Activated B cell treated with CpG ODN at 0.5 μM for 24 hours (primary cell): ENCODE measurements around the gene VSTM5. TPM values are rescaled to one million over a fixed set of nuclear protein-coding genes. Genes with fewer than 3 reads are reported as not detected.

ENCODE experiments used
- ATAC-seq: fragments of 200-7000 bp; cut with Tn5 transposase; one replicate; pipeline ENCODE4 v1.10.0; 2021; ENCODE audit warnings: low read depth, mild to moderate bottlenecking, moderate library complexity
- CTCF ChIA-PET: fragments of 350-600 bp; sonication (Branson Sonifier 250); formaldehyde crosslinking; loops from one replicate; lab custom pipeline; 2021; ENCODE audit warnings: antibody characterized with exemption; lab: Charles Lee
- POLR2A ChIA-PET: fragments of 350-600 bp; sonication (Branson Sonifier 250); formaldehyde crosslinking; loops from one replicate; lab custom pipeline; 2021; ENCODE audit warnings: antibody characterized with exemption; lab: Charles Lee
- DNase-seq: peaks from one replicate; pipeline ENCODE4 v3.0.0; 2022
- H3K27ac Mint-ChIP-seq: one replicate; pipeline ENCODE4 v1.8.0; 2020; ENCODE audit warnings: mixed read lengths
- H3K27me3 Mint-ChIP-seq: one replicate; pipeline ENCODE4 v1.8.0; 2021; ENCODE audit warnings: mixed read lengths
- H3K36me3 Mint-ChIP-seq: one replicate; pipeline ENCODE4 v1.8.0; 2021; ENCODE audit warnings: low read depth, mixed read lengths
- H3K4me1 Mint-ChIP-seq: one replicate; pipeline ENCODE4 v1.8.0; 2021; ENCODE audit warnings: mixed read lengths
- H3K4me3 Mint-ChIP-seq: one replicate; pipeline ENCODE4 v1.8.0; 2020; ENCODE audit warnings: mild to moderate bottlenecking, mixed read lengths
- H3K9me3 Mint-ChIP-seq: one replicate; pipeline ENCODE4 v1.8.0; 2020; ENCODE audit warnings: mixed read lengths
- intact Hi-C: fragments of 100-400 bp; cut with micrococcal nuclease; formaldehyde crosslinking; loops from one replicate; pipeline ENCODE4 v1.15.1; 2024
- total RNA-seq: library from RNA; stranded (reverse); gene quantifications from 2 replicates; pipeline ENCODE4 v1.2.3, GENCODE V29; 2022
- TF ChIP-seq, protein P1 (sequence below): fragments of 200-600 bp; IDR thresholded peaks from one replicate; pipeline ENCODE4 v1.8.0; 2022; ENCODE audit warnings: antibody characterized with exemption, mild to moderate bottlenecking

VSTM5 gene
- total RNA-seq, 1 donor from 2014 or later = not detected

DNA sequence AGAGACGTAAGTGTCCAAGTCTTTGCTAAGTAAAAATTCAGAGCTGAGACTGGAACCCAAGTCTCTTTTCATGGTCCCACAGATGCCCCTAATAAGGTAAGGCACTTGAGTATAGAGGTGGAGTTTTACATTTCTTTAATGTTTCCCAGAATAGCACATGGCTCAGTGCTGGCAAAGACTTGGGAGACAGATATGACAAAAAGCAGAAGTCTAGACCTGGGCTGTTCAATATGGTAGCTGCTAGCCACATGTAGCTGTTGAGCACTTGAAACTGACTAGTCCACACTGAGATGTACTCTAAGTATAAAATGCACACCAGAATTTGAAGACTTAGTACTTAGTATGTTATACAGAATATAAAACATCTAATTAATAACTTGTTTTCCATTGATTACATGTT lies 17.6 kb downstream of the VSTM5 start:
- no peak overlapping the region for H3K4me3 Mint-ChIP-seq
- intact Hi-C loops = no loop called here
- ChIA-PET POLR2A (no interaction called here), CTCF (no interaction called here)
- no peak for ATAC-seq
- no peaks in the 10 kb centered on the region for H3K4me1 Mint-ChIP-seq
- peaks cover 7% of the 10 kb centered on the region for H3K27me3 Mint-ChIP-seq
- TF ChIP-seq, protein P1, sequence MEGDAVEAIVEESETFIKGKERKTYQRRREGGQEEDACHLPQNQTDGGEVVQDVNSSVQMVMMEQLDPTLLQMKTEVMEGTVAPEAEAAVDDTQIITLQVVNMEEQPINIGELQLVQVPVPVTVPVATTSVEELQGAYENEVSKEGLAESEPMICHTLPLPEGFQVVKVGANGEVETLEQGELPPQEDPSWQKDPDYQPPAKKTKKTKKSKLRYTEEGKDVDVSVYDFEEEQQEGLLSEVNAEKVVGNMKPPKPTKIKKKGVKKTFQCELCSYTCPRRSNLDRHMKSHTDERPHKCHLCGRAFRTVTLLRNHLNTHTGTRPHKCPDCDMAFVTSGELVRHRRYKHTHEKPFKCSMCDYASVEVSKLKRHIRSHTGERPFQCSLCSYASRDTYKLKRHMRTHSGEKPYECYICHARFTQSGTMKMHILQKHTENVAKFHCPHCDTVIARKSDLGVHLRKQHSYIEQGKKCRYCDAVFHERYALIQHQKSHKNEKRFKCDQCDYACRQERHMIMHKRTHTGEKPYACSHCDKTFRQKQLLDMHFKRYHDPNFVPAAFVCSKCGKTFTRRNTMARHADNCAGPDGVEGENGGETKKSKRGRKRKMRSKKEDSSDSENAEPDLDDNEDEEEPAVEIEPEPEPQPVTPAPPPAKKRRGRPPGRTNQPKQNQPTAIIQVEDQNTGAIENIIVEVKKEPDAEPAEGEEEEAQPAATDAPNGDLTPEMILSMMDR = no peak
- H3K9me3 Mint-ChIP-seq = no peaks in the 10 kb centered on the region
- H3K36me3 Mint-ChIP-seq = no peaks in the 10 kb centered on the region
- H3K27ac Mint-ChIP-seq = no peak overlapping the region
- no peak for DNase-seq

DNA sequence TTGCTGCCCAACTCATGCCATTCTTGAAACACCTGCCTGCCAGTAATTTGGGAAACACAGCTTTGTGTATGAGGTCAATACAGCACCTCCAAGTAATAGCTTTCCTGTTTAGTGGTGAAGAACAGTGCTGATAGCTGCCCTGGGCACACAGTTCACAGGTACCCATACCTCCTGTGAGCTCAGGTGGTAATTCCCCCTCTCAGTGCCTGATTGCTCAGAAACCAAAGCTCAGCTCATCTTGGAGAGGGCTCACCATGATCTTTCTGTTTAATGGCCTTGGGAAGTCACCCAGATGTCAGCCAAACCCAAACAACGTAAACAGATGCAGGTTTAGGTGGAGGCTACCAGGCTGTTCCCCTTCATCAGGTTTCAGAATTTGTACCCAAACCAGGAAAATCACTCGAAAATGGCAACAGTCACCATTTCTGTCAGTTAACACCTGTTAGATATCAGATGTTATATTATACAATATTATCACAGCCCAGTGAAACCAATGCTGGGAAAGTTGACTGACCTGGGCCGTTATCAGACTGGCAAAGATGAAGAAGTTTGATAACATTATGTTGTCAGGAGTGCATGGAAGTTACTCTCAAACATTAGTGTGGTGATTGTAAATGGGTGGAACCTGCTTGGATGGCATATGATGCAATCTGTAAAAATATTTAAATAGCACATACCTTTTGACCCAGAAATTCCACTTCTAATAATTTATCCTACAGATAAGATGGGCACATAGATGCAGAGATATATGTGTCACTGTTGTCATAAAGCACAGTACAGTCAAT lies 18.9 kb downstream of the VSTM5 start:
- POLR2A ChIA-PET = no interaction called here
- H3K4me3 Mint-ChIP-seq = no peak overlapping the region
- no peaks in the 10 kb centered on the region for H3K4me1 Mint-ChIP-seq
- TF ChIP-seq, protein P1 = no peak
- no peaks in the 10 kb centered on the region for H3K36me3 Mint-ChIP-seq
- intact Hi-C loops = no loop called here
- DNase-seq (no peak), ATAC-seq (no peak)
- peaks cover 7% of the 10 kb centered on the region for H3K27me3 Mint-ChIP-seq
- CTCF ChIA-PET = no interaction called here
- H3K27ac Mint-ChIP-seq = no peak overlapping the region
- H3K9me3 Mint-ChIP-seq = no peaks in the 10 kb centered on the region

DNA sequence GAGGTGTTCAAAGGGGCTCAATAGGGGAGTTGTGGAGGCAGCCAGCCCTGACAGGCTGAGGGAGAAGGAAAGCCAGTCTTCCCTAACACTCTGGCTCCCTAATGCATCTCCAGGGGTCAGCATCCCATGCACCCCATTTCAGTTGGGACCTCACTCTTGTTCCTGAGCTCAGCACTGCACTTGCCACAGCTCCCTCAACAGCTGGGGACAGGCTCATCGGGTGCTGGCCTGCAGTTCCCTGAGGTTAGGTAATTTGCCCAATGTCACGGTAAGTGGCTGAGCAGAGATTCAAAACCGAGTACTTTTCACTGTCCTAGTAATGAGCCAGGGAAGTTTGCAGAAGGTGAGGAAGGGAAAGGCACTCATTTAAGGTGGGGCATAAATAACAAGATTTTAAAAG lies 20.8 kb downstream of the VSTM5 start:
- no peak overlapping the region for H3K4me3 Mint-ChIP-seq
- CTCF ChIA-PET = no interaction called here
- H3K27ac Mint-ChIP-seq = no peak overlapping the region
- no peak for DNase-seq
- no peaks in the 10 kb centered on the region for H3K36me3 Mint-ChIP-seq
- H3K9me3 Mint-ChIP-seq = no peaks in the 10 kb centered on the region
- POLR2A ChIA-PET = no interaction called here
- no peaks in the 10 kb centered on the region for H3K4me1 Mint-ChIP-seq
- TF ChIP-seq, protein P1 = no peak
- intact Hi-C loops = no loop called here
- ATAC-seq = no peak
- H3K27me3 Mint-ChIP-seq = peaks cover 7% of the 10 kb centered on the region

DNA sequence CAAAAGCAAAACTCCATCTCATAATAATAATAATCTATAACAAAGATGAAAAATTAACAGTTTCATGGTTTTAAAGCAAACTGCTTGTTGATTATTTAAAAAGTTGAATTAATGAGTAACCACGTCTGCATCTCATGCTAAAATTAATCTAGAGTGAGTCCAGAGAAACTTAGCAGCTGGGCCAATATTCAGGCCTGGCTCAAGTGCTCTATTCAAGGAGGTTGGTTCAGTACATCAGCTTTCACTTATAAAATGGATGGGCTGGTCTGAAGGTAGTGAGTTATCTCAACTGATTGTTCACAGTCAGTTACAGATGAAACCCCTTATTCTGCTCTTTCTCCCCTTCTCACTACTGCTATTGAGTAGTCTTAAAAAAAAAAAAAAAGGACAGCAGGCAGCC lies 23.1 kb downstream of the VSTM5 start:
- ChIA-PET POLR2A (no interaction called here), CTCF (no interaction called here)
- DNase-seq = no peak
- no peaks in the 10 kb centered on the region for H3K4me1 Mint-ChIP-seq
- no peak for ATAC-seq
- H3K4me3 Mint-ChIP-seq = no peak overlapping the region
- H3K27ac Mint-ChIP-seq = no peak overlapping the region
- H3K36me3 Mint-ChIP-seq = no peaks in the 10 kb centered on the region
- TF ChIP-seq, protein P1 = no peak
- intact Hi-C loops = no loop called here
- H3K9me3 Mint-ChIP-seq = no peaks in the 10 kb centered on the region
- H3K27me3 Mint-ChIP-seq = peaks cover 3% of the 10 kb centered on the region

DNA sequence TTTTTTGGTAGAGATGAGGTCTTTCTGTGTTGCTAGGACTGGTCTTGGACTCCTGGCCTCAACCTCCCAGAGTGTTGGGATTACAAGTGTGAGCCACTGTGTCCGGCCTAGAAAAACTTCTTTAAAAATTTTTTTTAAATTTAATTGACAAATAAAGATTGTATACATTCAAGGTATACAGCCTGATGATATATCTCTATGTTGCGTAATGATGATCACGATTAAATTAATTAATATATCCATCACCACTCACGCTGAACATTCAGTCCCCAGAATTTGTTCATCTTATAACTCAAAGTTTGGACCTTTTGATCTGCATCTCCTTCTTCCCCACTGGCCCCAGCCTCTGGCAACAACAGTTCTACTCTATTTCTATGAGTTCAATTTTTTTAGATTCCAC lies 27.2 kb downstream of the VSTM5 start:
- Mint-ChIP-seq H3K4me3 (no peak overlapping the region), H3K9me3 (no peaks in the 10 kb centered on the region), H3K27ac (no peak overlapping the region), H3K27me3 (no peaks in the 10 kb centered on the region), H3K36me3 (no peaks in the 10 kb centered on the region), H3K4me1 (no peaks in the 10 kb centered on the region)
- no peak for ATAC-seq
- intact Hi-C loops = no loop called here
- TF ChIP-seq, protein P1 = no peak
- POLR2A ChIA-PET = interaction anchor here (0.6 kb wide), 1 partner anchor 21 kb away, joined by 3 read pairs; no protein-coding TSS in a partner anchor
- DNase-seq = no peak
- CTCF ChIA-PET = no interaction called here
